Measurements from ENCODE around the gene TMEM223.
"Not testable (repeated sequence)": the region's sequence is repeated elsewhere in the genome, so short reads cannot be mapped to it uniquely, and the experiment has no call there.

The TMEM223 gene

DNA sequence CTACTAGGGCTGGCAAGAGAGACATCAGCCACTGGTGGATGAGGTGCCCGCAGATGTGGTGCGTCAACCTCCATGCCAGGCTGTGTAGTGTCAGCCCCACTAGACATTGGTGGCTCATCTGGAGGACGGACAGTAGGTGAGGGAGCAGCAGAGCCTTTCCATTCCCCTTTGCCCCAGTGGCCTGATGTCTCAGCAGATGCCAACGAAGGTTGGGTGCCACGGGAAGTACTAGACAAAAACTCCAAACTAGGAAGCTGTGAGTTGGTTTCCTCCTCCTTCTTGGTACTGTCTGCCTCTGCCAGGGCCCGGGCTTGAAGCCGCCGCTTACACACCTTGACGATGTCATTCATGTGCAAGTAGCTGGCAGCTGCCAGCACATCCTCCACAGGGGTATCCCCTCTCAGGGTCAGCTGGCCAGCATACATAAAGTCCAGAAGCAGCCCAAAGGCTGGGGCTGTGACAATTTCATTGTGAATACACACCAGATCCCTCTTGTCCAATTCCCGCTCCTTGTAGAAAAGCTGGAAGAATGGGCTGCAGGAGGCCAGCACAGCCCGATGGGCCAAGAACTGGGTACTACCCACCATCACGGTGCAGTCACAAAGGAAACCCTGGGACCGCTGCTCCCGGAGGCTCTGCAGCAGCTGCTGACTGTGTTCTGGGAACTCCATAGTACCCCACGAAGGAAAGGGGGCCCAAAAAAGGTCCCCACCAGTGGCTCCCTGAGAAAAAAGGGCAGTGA, 38.6 kb downstream of the TMEM223 start:
- no peak for DNase-seq (ENCODE audit: low read depth in 2 of 2)

DNA sequence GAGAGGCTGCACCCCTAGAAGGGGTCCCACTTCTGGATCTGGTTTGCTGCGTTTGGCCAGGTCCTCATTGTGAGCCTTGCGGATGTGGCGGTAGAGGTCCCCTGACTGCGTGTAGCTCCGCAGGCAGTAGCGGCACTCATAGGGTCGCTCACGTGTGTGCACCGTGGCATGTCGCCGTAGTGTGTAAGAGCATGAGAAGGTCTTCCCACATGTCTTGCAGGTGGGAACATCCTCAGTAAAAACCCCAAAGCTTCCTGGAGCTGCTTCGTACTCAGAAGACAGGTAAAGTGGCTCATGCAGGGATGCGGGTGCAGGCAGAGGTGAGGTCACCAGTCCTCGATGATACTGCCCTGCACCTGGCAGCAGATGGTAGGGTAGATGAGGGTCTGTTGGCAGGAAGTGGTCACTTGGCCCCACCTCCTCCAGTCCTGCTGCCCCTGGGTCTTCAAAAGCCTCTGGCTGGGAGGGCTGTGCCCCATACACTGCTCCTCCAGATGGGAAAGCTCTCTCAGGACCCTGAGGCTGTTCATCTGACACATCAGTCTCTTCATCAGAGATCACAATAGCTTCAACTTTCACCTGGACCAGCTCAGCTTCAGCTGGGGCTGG, 39.5 kb downstream of the TMEM223 start:
- DNase-seq (ENCODE audit: low read depth in 2 of 2): no peak

DNA sequence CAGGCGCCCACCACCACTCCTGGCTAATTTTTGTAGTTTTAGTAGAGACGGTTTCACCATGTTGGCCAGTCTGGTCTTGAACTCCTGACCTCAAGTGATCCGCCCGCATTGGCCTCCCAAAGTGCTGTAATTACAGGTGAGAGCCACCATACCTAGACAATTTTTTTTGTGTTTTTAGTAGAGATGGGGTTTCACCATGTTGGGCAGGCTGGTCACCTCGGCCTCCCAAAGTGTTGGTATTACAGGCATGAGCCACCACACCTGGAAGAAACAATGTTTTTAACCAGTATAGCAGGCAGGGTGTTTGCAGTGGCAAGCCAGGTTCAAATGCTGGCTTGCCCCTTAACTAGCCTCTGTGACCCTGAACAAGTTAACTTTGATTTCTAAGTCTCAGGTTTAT, 41.9 kb downstream of the TMEM223 start:
- not testable (repeated sequence) for DNase-seq (ENCODE audit: low read depth in 2 of 2)

DNA sequence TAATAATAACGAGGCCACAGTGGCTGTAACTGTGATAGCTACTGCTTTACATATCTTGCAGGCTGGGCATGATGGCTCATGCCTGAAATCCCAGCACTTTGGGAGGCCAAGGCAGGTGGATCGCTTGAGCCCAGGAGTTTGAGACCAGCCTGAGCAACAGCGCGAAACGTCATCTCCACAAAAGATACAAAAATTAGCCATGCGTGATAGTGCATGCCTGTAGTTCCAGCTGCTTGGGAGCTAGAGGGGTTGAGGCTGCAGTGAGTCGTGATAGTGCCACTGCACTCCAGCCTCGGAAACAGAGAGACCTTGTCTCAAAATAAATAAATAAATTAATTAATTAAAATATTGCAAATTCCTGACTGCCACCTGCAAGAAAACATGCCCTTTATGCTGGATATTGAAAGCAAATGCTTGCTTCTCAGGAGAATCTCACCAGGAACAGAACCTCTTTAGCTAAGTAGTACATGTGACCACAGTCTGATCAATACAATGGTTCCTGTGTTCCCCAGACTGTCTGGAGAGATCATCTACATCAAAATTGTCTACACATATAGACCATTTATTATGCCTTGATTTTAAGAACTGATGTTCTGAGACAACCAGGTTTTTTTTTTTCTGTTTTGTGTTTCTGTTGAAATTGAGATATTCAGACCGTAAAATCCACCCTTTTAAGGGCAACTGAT, 44.2 kb downstream of the TMEM223 start:
- no peak for DNase-seq (ENCODE audit: low read depth in 2 of 2)

All from stimulated activated CD4-positive, alpha-beta T cell treated with anti-CD3 and anti-CD28 coated beads, Interleukin-12 subunit alpha, Interleukin-12 subunit beta, amount 100 ng/mL, for 24 hours (primary cell).